Keratinocyte (primary cell): Measurements from ENCODE around the gene SUPT5H. TPM values are rescaled to one million over a fixed set of nuclear protein-coding genes. Genes with fewer than 3 reads are reported as not detected.
A peak's percentile ranks its signal among the peaks of the same experiment; 100 is the strongest.

Experiments used
- DNase-seq: peaks from one replicate; pipeline ENCODE4 v3.0.0-alpha.2; 2011; ENCODE audit warnings: low read depth, missing footprints, low spot score
- FAIRE-seq: peaks from 2 replicates; lab custom pipeline; 2011; peaks lifted over from hg19 to GRCh38; lab: Jason Lieb, UNC
- H2AFZ ChIP-seq: 2 replicates; pipeline ENCODE4 v1.6.0; 2012; ENCODE audit warnings: low read length, control low read depth, inconsistent platforms; ENCODE audit not compliant: control insufficient read depth
- H3K27ac ChIP-seq: 2 replicates; pipeline ENCODE4 v1.5.1; 2011; ENCODE audit warnings: low read length; ENCODE audit not compliant: control insufficient read depth, insufficient read depth
- H3K27me3 ChIP-seq: 3 replicates; pipeline ENCODE4 v1.6.0; 2011; ENCODE audit warnings: low read length; ENCODE audit not compliant: control insufficient read depth, insufficient read depth; ENCODE audit errors: extremely low read depth
- H3K36me3 ChIP-seq, 2 experiments: 2 replicates in 1 of 2; 3 replicates in 1 of 2; pipeline ENCODE4 v1.5.1; 2011; ENCODE audit warnings: low read length in 2 of 2, mild to moderate bottlenecking in 1 of 2; ENCODE audit not compliant: control insufficient read depth in 2 of 2, insufficient read depth in 2 of 2; ENCODE audit errors: extremely low read depth in 1 of 2
- H3K4me1 ChIP-seq: 3 replicates; pipeline ENCODE4 v1.5.1; 2011; ENCODE audit warnings: low read length; ENCODE audit not compliant: control insufficient read depth, insufficient read depth; ENCODE audit errors: extremely low read depth
- H3K4me2 ChIP-seq: 3 replicates; pipeline ENCODE4 v1.6.0; 2011; ENCODE audit warnings: low read depth, low read length; ENCODE audit not compliant: control insufficient read depth, insufficient read depth; ENCODE audit errors: extremely low read depth
- H3K4me3 ChIP-seq, 3 experiments: fragments of 200-600 bp in 1 of 3; sonication (generic) in 1 of 3; 2 replicates in 2 of 3; 3 replicates in 1 of 3; pipeline ENCODE4 v1.5.1; 2011 to 2016; ENCODE audit warnings: low read length in 3 of 3, mild to moderate bottlenecking in 3 of 3, control low read depth in 2 of 3, inconsistent platforms in 1 of 3, low read depth in 1 of 3, mixed read lengths in 1 of 3, mixed run types in 1 of 3, moderate library complexity in 1 of 3; ENCODE audit not compliant: control insufficient read depth in 2 of 3, insufficient read depth in 2 of 3; ENCODE audit errors: extremely low read depth in 1 of 3
- H3K79me2 ChIP-seq: 2 replicates; pipeline ENCODE4 v1.6.0; 2012; ENCODE audit warnings: low read length; ENCODE audit not compliant: control insufficient read depth, insufficient read depth
- H3K9ac ChIP-seq: 3 replicates; pipeline ENCODE4 v1.6.0; 2011; ENCODE audit warnings: low read length; ENCODE audit not compliant: control insufficient read depth, insufficient read depth; ENCODE audit errors: extremely low read depth
- H3K9me1 ChIP-seq: 3 replicates; pipeline ENCODE4 v1.6.0; 2011; ENCODE audit warnings: low read length; ENCODE audit not compliant: control insufficient read depth, insufficient read depth; ENCODE audit errors: extremely low read depth
- H3K9me3 ChIP-seq: 2 replicates; pipeline ENCODE4 v1.5.1; 2012; ENCODE audit warnings: low read depth, low read length; ENCODE audit not compliant: control insufficient read depth
- H4K20me1 ChIP-seq: 3 replicates; pipeline ENCODE4 v1.6.0; 2011; ENCODE audit warnings: low read length; ENCODE audit not compliant: control insufficient read depth, insufficient read depth; ENCODE audit errors: extremely low read depth
- EZH2 ChIP-seq: IDR thresholded peaks from one replicate; pipeline ENCODE4 v1.6.1; 2012; ENCODE audit warnings: inconsistent platforms, mild to moderate bottlenecking, low read length, moderate library complexity
- dilution Hi-C: fragments of 300-500 bp; cut with MboI; formaldehyde crosslinking; loops from one replicate; pipeline ENCODE4 v1.7.0; 2020; ENCODE audit warnings: low sequenced_read_pairs; ENCODE audit not compliant: extremely low pct_ligation_motif_present
- polyA plus RNA-seq, 5 experiments: library from polyadenylated mRNA; depleted of rRNA in 3 of 5; stranded (reverse) in 3 of 5; stranded (forward) in 1 of 5; unstranded in 1 of 5; fragments of >200 nt; gene quantifications; 1 replicate in 1 of 5; 2 replicates in 3 of 5; 3 replicates in 1 of 5; pipeline versions ENCODE4 v1.2.1 to v1.2.3, GENCODE V29; 2011 to 2012; ENCODE audit warnings: missing spikeins in 2 of 5, low read depth in 1 of 5, low replicate concordance in 1 of 5
- TF ChIP-seq, protein P1 (sequence below), 3 experiments: IDR thresholded peaks in 1 of 3; conservative IDR thresholded peaks in 1 of 3; optimal IDR thresholded peaks in 1 of 3; 2 replicates in 2 of 3; 3 replicates in 1 of 3; pipeline versions ENCODE3 to v1.5.1; 2011; ENCODE audit warnings: low read length in 3 of 3, mild to moderate bottlenecking in 3 of 3, moderate library complexity in 2 of 3, control low read depth in 1 of 3, inconsistent platforms in 1 of 3; ENCODE audit not compliant: insufficient read depth in 2 of 3; ENCODE audit errors: extremely low read depth in 1 of 3

The SUPT5H gene
- polyA plus RNA-seq, 1 donor (not counting 4 experiments of a cell fraction or from before 2014, with no cell fraction given), result 63.2 TPM

GRCh38 chr19:39473443-39473960 lies 28.1 kb downstream of the SUPT5H start:
- FAIRE-seq (no peak), DNase-seq (no peak)
- Histone ChIP-seq H3K4me2 (no peak overlapping the region), H3K27ac (no peak overlapping the region), H3K9ac (no peak overlapping the region), H3K9me1 (no peaks in the 10 kb centered on the region), H3K79me2 (no peaks in the 10 kb centered on the region), H3K4me3 (no peak overlapping the region), H3K36me3 (peaks cover 53 to 71% of the 10 kb centered on the region in 2 experiments), H3K9me3 (no peaks in the 10 kb centered on the region), H3K4me1 (no peaks in the 10 kb centered on the region), H3K27me3 (no peaks in the 10 kb centered on the region), H2AFZ (no peak overlapping the region), H4K20me1 (no peaks in the 10 kb centered on the region)
- dilution Hi-C loops, result no loop called here
- TF ChIP-seq EZH2, result no peak
- TF ChIP-seq, protein P1, sequence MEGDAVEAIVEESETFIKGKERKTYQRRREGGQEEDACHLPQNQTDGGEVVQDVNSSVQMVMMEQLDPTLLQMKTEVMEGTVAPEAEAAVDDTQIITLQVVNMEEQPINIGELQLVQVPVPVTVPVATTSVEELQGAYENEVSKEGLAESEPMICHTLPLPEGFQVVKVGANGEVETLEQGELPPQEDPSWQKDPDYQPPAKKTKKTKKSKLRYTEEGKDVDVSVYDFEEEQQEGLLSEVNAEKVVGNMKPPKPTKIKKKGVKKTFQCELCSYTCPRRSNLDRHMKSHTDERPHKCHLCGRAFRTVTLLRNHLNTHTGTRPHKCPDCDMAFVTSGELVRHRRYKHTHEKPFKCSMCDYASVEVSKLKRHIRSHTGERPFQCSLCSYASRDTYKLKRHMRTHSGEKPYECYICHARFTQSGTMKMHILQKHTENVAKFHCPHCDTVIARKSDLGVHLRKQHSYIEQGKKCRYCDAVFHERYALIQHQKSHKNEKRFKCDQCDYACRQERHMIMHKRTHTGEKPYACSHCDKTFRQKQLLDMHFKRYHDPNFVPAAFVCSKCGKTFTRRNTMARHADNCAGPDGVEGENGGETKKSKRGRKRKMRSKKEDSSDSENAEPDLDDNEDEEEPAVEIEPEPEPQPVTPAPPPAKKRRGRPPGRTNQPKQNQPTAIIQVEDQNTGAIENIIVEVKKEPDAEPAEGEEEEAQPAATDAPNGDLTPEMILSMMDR (optimal IDR thresholded peaks at IDR 0.05 in 1 of 3, IDR thresholded peaks at IDR 0.05 in 1 of 3, conservative IDR thresholded peaks at IDR 0.05 in 1 of 3; ENCODE audit: extremely low read depth in 1 of 3, insufficient read depth in 2 of 3, low read length in 3 of 3), result no peak

DNA sequence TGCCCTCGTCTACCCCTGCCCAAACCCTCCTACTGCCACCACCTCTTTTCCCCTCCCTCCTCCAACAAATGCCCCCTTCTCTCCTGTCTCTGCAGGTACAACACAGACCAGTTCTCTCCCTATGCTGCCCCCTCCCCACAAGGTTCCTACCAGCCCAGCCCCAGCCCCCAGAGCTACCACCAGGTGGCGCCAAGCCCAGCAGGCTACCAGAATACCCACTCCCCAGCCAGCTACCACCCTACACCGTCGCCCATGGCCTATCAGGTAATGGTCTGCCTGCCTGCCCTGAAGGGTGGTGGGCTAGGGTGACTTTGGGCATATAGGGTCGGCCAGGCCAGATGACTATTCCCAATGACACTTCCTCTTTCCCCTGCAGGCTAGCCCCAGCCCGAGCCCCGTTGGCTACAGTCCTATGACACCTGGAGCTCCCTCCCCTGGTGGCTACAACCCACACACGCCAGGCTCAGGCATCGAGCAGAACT lies 28.8 kb downstream of the SUPT5H start:
- Histone ChIP-seq H3K27me3 (no peaks in the 10 kb centered on the region), H3K9me3 (no peaks in the 10 kb centered on the region), H3K36me3 (peaks cover 47 to 65% of the 10 kb centered on the region in 2 experiments), H3K4me3 (no peak overlapping the region), H3K9me1 (no peaks in the 10 kb centered on the region), H3K27ac (no peak overlapping the region), H2AFZ (no peak overlapping the region), H3K4me1 (no peaks in the 10 kb centered on the region), H4K20me1 (no peaks in the 10 kb centered on the region), H3K79me2 (no peaks in the 10 kb centered on the region), H3K4me2 (no peak overlapping the region), H3K9ac (no peak overlapping the region)
- FAIRE-seq, result no peak
- TF ChIP-seq, protein P1 (optimal IDR thresholded peaks at IDR 0.05 in 1 of 3, IDR thresholded peaks at IDR 0.05 in 1 of 3, conservative IDR thresholded peaks at IDR 0.05 in 1 of 3; ENCODE audit: extremely low read depth in 1 of 3, insufficient read depth in 2 of 3, low read length in 3 of 3), result peak; percentile 57 to 88 (median 86)
- TF ChIP-seq EZH2, result no peak
- dilution Hi-C loops, result no loop called here
- no peak for DNase-seq
